Vagina (tissue), 2 donors: ENCODE data around the gene HUNK.

ENCODE experiments used
- POLR2A ChIP-seq, 2 donors: fragments of 450-650 bp; IDR thresholded peaks; one replicate each; pipeline ENCODE4 v1.6.1; 2017; ENCODE audit warnings: antibody characterized with exemption in 2 of 2, mild to moderate bottlenecking in 2 of 2, moderate library complexity in 2 of 2
- POLR2AphosphoS5 ChIP-seq, 2 donors: sonication (generic); formaldehyde crosslinking; IDR thresholded peaks; one replicate each; pipeline ENCODE4 v1.9.0; 2017; ENCODE audit warnings: antibody characterized with exemption in 2 of 2, mild to moderate bottlenecking in 2 of 2, low read depth in 1 of 2; ENCODE audit not compliant: insufficient read depth in 1 of 2
- TF ChIP-seq, protein P1 (sequence below), 3 experiments: fragments of 450-650 bp in 2 of 3; fragments of 200-600 bp in 1 of 3; sonication (generic) in 1 of 3; IDR thresholded peaks; one replicate each; pipeline ENCODE4 v1.5.1; 2017 to 2019; ENCODE audit warnings: antibody characterized with exemption in 3 of 3, mild to moderate bottlenecking in 2 of 3, moderate library complexity in 2 of 3

- TF ChIP-seq POLR2A (IDR thresholded peaks at IDR 0.05) (no peak), POLR2AphosphoS5 (IDR thresholded peaks at IDR 0.05; ENCODE audit: insufficient read depth in 1 of 2, low read depth in 1 of 2) (no peak)
- TF ChIP-seq, protein P1, sequence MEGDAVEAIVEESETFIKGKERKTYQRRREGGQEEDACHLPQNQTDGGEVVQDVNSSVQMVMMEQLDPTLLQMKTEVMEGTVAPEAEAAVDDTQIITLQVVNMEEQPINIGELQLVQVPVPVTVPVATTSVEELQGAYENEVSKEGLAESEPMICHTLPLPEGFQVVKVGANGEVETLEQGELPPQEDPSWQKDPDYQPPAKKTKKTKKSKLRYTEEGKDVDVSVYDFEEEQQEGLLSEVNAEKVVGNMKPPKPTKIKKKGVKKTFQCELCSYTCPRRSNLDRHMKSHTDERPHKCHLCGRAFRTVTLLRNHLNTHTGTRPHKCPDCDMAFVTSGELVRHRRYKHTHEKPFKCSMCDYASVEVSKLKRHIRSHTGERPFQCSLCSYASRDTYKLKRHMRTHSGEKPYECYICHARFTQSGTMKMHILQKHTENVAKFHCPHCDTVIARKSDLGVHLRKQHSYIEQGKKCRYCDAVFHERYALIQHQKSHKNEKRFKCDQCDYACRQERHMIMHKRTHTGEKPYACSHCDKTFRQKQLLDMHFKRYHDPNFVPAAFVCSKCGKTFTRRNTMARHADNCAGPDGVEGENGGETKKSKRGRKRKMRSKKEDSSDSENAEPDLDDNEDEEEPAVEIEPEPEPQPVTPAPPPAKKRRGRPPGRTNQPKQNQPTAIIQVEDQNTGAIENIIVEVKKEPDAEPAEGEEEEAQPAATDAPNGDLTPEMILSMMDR (IDR thresholded peaks at IDR 0.05), result no peak
Observed at GRCh38 chr21:31914472-31914871, 41.7 kb downstream of the HUNK start.
